Neuron (in vitro differentiated cells): ENCODE results near the gene RSPH10B.
"Not testable (repeated sequence)": the region's sequence is repeated elsewhere in the genome, so short reads cannot be mapped to it uniquely, and the experiment has no call there.

Source experiments
- H2AFZ ChIP-seq: one replicate; pipeline ENCODE4 v1.6.1; 2013; ENCODE audit warnings: low read depth, mild to moderate bottlenecking, inconsistent platforms, low read length, moderate library complexity
- H3K27me3 ChIP-seq: one replicate; pipeline ENCODE4 v1.6.1; 2013; ENCODE audit warnings: low read length; ENCODE audit not compliant: insufficient read depth
- H3K36me3 ChIP-seq: one replicate; pipeline ENCODE4 v1.6.1; 2013; ENCODE audit warnings: low read length; ENCODE audit not compliant: insufficient read depth
- H3K4me1 ChIP-seq: one replicate; pipeline ENCODE4 v1.6.1; 2013; ENCODE audit warnings: low read length; ENCODE audit not compliant: insufficient read depth
- H3K4me3 ChIP-seq: 2 replicates; pipeline ENCODE4 v1.5.1; 2013; ENCODE audit warnings: mild to moderate bottlenecking, low read length, moderate library complexity
- H3K9me3 ChIP-seq: one replicate; pipeline ENCODE4 v1.6.1; 2013; ENCODE audit warnings: low read length

The RSPH10B gene

GRCh38 chr7:5903002-5903401 lies 67.5 kb downstream of the RSPH10B start:
- not testable (repeated sequence) for H3K9me3 ChIP-seq, H3K4me1 ChIP-seq, H3K36me3 ChIP-seq, H2AFZ ChIP-seq, H3K4me3 ChIP-seq, H3K27me3 ChIP-seq

GRCh38 chr7:5898480-5899224 lies 71.8 kb downstream of the RSPH10B start, which contains the start of gene CCZ1:
Gene CCZ1 (plus strand): TSS chr7:5898733. CDS start chr7:5898800, 67 bp downstream.
- H3K9me3 ChIP-seq, H3K4me1 ChIP-seq, H3K36me3 ChIP-seq, H2AFZ ChIP-seq, H3K27me3 ChIP-seq: not testable (repeated sequence)
- peak within 1 kb of the TSS; percentile 49 for H3K4me3 ChIP-seq

DNA sequence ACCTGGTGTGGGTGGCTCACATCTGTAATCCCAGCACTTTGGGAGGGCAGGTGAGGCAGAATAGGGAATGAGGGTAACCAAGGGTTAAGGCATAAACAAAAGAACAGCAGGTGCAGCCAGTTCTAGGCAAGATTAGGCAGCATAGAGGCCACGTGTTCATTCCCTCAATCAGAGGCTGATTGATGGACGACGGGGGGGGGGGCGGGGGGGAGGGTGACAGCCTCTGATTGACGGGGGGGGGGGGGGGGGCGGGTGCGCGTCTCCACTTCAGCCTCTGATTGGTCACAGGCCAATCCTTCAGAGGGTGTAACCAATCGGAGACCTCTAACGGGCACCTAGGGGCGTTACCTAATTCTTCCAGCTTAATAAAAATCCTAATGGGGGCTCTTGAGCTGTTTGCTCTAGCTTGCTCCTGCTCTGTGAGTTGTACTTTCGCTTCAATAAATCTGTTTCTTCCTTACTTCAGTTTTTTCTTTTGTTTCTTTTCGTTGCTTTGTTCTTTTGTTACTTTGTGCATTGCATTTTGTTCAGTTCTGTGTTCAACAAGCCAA lies 73.0 kb downstream of the RSPH10B start:
- not testable (repeated sequence) for H3K36me3 ChIP-seq, H3K4me3 ChIP-seq, H3K9me3 ChIP-seq, H3K4me1 ChIP-seq, H2AFZ ChIP-seq, H3K27me3 ChIP-seq

GRCh38 chr7:5892498-5892897 lies 78.0 kb downstream of the RSPH10B start:
- Histone ChIP-seq H3K9me3 (no peaks in the 10 kb centered on the region), H3K36me3 (no peaks in the 10 kb centered on the region), H3K4me3 (no peak overlapping the region), H2AFZ (no peak overlapping the region), H3K4me1 (no peaks in the 10 kb centered on the region), H3K27me3 (no peaks in the 10 kb centered on the region)

GRCh38 chr7:5890244-5890643 lies 80.2 kb downstream of the RSPH10B start:
- not testable (repeated sequence) for H3K27me3 ChIP-seq, H3K4me1 ChIP-seq, H2AFZ ChIP-seq, H3K36me3 ChIP-seq, H3K9me3 ChIP-seq, H3K4me3 ChIP-seq

GRCh38 chr7:5888021-5888420 lies 82.5 kb downstream of the RSPH10B start:
- H3K36me3 ChIP-seq, H3K4me1 ChIP-seq, H3K4me3 ChIP-seq, H2AFZ ChIP-seq, H3K9me3 ChIP-seq, H3K27me3 ChIP-seq: not testable (repeated sequence)

DNA sequence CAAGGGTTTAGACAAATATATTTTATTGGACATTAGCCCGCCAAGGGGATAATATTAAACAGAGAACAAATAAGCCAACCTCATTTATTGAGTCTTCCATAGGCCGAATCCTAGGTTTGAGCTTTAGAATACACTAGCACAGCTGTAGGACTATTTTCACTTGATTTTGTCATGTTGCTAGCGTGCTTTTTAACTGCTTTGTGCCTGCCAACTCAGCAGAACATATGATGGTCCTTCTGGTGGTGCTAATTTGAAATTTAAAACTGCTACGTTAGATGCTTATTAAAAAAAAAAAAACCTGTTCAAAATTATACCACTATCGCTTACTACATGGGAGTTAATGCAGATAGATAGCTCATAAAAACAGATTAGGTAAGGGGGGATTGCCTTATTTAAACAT lies 86.1 kb downstream of the RSPH10B start:
- not testable (repeated sequence) for H2AFZ ChIP-seq, H3K27me3 ChIP-seq, H3K36me3 ChIP-seq, H3K4me1 ChIP-seq, H3K4me3 ChIP-seq, H3K9me3 ChIP-seq

DNA sequence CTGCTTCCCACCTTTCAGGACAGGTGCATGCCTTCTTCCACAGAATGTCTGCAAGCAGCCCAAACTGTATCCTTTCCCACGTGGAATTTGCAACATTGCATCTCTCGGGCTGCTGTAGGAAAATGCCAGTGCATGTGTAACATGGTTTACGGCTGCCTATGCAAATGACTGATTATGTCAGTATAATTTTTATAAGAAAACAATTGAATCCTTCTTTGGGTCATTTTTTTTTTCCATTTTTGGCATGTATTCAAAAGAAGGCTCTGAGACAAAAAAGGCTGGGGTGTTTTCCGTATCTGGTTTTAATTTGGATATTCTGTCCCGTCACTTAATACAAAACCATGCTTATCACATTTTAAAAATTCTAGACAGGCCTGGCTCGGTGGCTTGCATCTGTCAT lies 90.4 kb downstream of the RSPH10B start:
- H2AFZ ChIP-seq, H3K9me3 ChIP-seq, H3K36me3 ChIP-seq, H3K4me1 ChIP-seq, H3K4me3 ChIP-seq, H3K27me3 ChIP-seq: not testable (repeated sequence)

DNA sequence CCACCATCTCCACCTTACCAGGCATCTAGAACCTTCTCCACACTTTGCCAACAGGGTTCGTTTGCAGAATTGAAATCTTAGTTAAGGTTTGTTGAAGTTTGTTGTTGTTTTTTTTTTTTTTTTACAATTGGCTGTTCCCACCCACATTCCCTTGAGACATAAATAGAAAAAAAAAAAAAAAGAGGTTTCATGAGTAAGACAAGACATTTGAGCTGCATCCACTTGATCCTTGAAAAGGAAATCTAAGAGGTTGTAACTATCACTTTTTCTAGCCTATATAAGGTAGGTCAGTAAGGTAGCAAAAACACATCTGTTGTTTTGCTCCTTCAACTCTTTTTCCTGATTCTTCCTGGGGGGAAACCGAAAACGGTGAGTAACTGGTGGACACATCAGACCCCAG lies 90.9 kb downstream of the RSPH10B start:
- H3K4me3 ChIP-seq, H3K9me3 ChIP-seq, H3K4me1 ChIP-seq, H3K27me3 ChIP-seq, H2AFZ ChIP-seq, H3K36me3 ChIP-seq: not testable (repeated sequence)
